MCF 10A (cell line): Measurements from ENCODE around the gene LCOR. TPM values are rescaled to one million over a fixed set of nuclear protein-coding genes. Genes with fewer than 3 reads are reported as not detected.

Source experiments
- BruUV-seq: library from RNA; stranded (reverse); fragments of 400-500 nt; replicated peaks from 2 replicates; lab custom pipeline; 2021; lab: Mats Ljungman, UMichigan
- CTCF ChIA-PET: fragments of 300-600 bp; sonication (Branson Sonifier 250); formaldehyde crosslinking; extraction: SDS; loops from one replicate; lab custom pipeline; 2021; ENCODE audit warnings: antibody characterized with exemption, inconsistent platforms; lab: Yijun Ruan, JAX
- POLR2A ChIA-PET: fragments of 300-600, 350-650 bp; sonication (Branson Sonifier 250); formaldehyde crosslinking; extraction: SDS; loops from one replicate; lab custom pipeline; 2020; ENCODE audit warnings: antibody characterized with exemption, inconsistent platforms; lab: Yijun Ruan, JAX
- DNase-seq: peaks from one replicate; pipeline ENCODE4 v3.0.0-alpha.2; 2018; ENCODE audit not compliant: unreplicated experiment
- H3K27ac Mint-ChIP-seq: one replicate; pipeline ENCODE4 v1.8.0; 2022; ENCODE audit warnings: mild to moderate bottlenecking, low read depth, mixed read lengths; ENCODE audit not compliant: unreplicated experiment
- H3K27me3 Mint-ChIP-seq: one replicate; pipeline ENCODE4 v1.8.0; 2022; ENCODE audit warnings: mixed read lengths; ENCODE audit not compliant: insufficient read depth, unreplicated experiment
- H3K36me3 Mint-ChIP-seq: one replicate; pipeline ENCODE4 v1.8.0; 2022; ENCODE audit warnings: mild to moderate bottlenecking, moderate library complexity, mixed read lengths; ENCODE audit not compliant: insufficient read depth, unreplicated experiment
- H3K4me1 Mint-ChIP-seq: one replicate; pipeline ENCODE4 v1.8.0; 2022; ENCODE audit warnings: mixed read lengths; ENCODE audit not compliant: insufficient read depth, unreplicated experiment
- H3K4me3 Mint-ChIP-seq: one replicate; pipeline ENCODE4 v1.8.0; 2022; ENCODE audit warnings: mild to moderate bottlenecking, moderate library complexity, mixed read lengths; ENCODE audit not compliant: unreplicated experiment
- H3K9me3 Mint-ChIP-seq: one replicate; pipeline ENCODE4 v1.8.0; 2022; ENCODE audit warnings: mixed read lengths; ENCODE audit not compliant: unreplicated experiment
- CTCF ChIP-seq: fragments of 200-600 bp; IDR thresholded peaks from one replicate; pipeline ENCODE4 v1.8.0; 2022; ENCODE audit warnings: antibody characterized with exemption, mild to moderate bottlenecking; ENCODE audit not compliant: unreplicated experiment
- intact Hi-C: fragments of 100-400 bp; cut with micrococcal nuclease; formaldehyde crosslinking; loops from 2 replicates; pipeline ENCODE4 v1.14.1; 2022
- total RNA-seq: library from RNA; stranded (reverse); gene quantifications from 2 replicates; pipeline ENCODE4 v1.2.3, GENCODE V29; 2022

LCOR gene
- total RNA-seq, 1 experiment from 2014 or later = 40.4 TPM

- BruUV-seq = no TSS peak
- peaks cover 11% of the 10 kb centered on the region for H3K4me1 Mint-ChIP-seq
- ChIA-PET POLR2A (no interaction called here), CTCF (interaction anchor here (0.6 to 2.7 kb wide), 3 partner anchors 38 to 247 kb away, joined by 3 to 17 read pairs (median 3); no protein-coding TSS in a partner anchor)
- no peaks in the 10 kb centered on the region for H3K9me3 Mint-ChIP-seq
- no peaks in the 10 kb centered on the region for H3K36me3 Mint-ChIP-seq
- no peak for DNase-seq
- no peaks in the 10 kb centered on the region for H3K27me3 Mint-ChIP-seq
- no peak for TF ChIP-seq CTCF
- no peak overlapping the region for H3K27ac Mint-ChIP-seq
- intact Hi-C loops = no loop called here
- H3K4me3 Mint-ChIP-seq = no peak overlapping the region
Observed at GRCh38 chr10:96828609-96829008, 3.5 kb upstream of the LCOR start.

DNA sequence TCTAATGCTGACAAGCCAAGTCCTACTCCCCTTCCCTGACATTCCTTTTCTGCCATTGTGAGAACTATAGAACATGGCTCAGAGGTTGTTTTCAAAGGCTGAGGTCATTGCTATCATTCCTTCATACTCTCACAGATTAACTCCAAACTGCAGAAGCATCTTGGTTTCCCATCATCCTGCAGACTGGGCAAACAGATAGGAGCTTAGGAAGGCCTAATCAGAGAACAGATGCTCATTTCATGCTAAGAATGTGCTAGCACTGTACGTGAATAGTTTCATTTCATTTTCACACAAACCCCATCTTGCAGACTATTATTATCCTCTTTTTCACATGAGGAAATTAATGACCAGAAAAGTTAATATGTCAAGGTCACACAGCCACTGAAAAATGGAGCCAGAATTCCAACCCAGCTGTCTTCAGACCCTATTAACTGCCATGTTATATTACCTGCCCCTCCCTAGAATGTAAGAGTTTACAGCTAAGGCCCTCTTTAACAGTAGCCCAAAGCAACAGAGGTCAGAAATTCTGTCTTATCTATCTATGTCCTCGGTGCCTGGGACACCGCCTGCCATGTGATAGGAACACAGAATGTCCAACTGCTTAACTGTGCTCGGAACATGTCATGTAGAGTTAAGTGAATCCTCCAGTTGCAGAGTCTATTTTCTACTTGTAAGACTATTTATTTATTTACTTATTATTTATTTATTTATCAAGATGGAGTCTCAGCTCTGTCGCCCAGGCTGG lies 2.9 kb upstream of the LCOR start:
- DNase-seq = no peak
- Mint-ChIP-seq H3K27ac (no peak overlapping the region), H3K4me3 (no peak overlapping the region), H3K9me3 (no peaks in the 10 kb centered on the region), H3K36me3 (no peaks in the 10 kb centered on the region), H3K4me1 (peaks cover 17% of the 10 kb centered on the region), H3K27me3 (no peaks in the 10 kb centered on the region)
- intact Hi-C loops = no loop called here
- TF ChIP-seq CTCF = no peak
- POLR2A ChIA-PET = interaction anchor here (1.3 kb wide), 1 partner anchor 15 kb away, joined by 5 read pairs; no protein-coding TSS in a partner anchor
- CTCF ChIA-PET = interaction anchor here (0.6 to 1.5 kb wide), 23 partner anchors 8 to 458 kb away, joined by 3 to 7 read pairs (median 3); no protein-coding TSS in a partner anchor
- no TSS peak for BruUV-seq

- no peaks in the 10 kb centered on the region for H3K27me3 Mint-ChIP-seq
- peak overlapping the region; percentile 66 for H3K27ac Mint-ChIP-seq
- BruUV-seq = no TSS peak
- TF ChIP-seq CTCF = peak; percentile 84
- peaks cover 26% of the 10 kb centered on the region for H3K4me1 Mint-ChIP-seq
- peak overlapping the region; percentile 99 for H3K4me3 Mint-ChIP-seq
- no peaks in the 10 kb centered on the region for H3K9me3 Mint-ChIP-seq
- ChIA-PET CTCF (interaction anchor here (0.9 to 1.5 kb wide), 8 partner anchors 9 to 436 kb away, joined by 3 to 7 read pairs (median 5); no protein-coding TSS in a partner anchor), POLR2A (no interaction called here)
- intact Hi-C loops = loop anchor here (1.0 kb wide), 5 partner anchors 41 to 434 kb away; no protein-coding TSS in a partner anchor
- H3K36me3 Mint-ChIP-seq = no peaks in the 10 kb centered on the region
- DNase-seq = peak; percentile 82
Observed at GRCh38 chr10:96830511-96831199, 1.4 kb upstream of the LCOR start.

- Mint-ChIP-seq H3K36me3 (no peaks in the 10 kb centered on the region), H3K4me1 (peaks cover 30% of the 10 kb centered on the region), H3K27ac (peak overlapping the region; percentile 66), H3K9me3 (no peaks in the 10 kb centered on the region), H3K4me3 (peak overlapping the region; percentile 99), H3K27me3 (no peaks in the 10 kb centered on the region)
- TSS peak; percentile 84 for BruUV-seq
- CTCF ChIA-PET = no interaction called here
- intact Hi-C loops = no loop called here
- peak; percentile 1 for DNase-seq
- TF ChIP-seq CTCF = no peak
- POLR2A ChIA-PET = no interaction called here
Observed at GRCh38 chr10:96831200-96831866, 765 bp upstream of the LCOR start.
